GM18909 (cell line): ENCODE results near the gene HMG20A.

Source experiments
- ATAC-seq: cut with Tn5 transposase; IDR thresholded peaks from one replicate; pipeline ENCODE4 v1.9.1; 2021; ENCODE audit warnings: mild to moderate bottlenecking; ENCODE audit not compliant: unreplicated experiment, poor library complexity

HMG20A gene

DNA sequence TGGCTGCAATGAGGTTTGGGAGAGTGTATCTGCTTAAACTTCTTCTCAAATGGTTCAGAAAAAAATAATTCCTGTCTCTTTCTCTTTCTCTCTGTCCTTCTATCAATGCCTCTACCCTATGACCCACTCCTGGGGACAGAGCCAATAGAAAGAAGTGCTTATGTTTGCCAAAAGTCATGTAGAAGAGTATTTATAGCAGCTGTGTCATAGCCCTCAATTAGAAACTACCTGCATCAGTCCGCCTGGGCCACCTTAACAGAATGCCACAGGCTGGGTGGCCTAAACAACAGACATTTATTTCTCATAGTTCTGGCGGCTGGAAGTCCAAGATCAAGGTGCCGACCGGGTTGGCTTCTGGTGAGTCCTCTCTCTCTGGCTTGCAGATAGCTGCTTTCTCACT, 92.5 kb downstream of the HMG20A start:
- no peak for ATAC-seq

DNA sequence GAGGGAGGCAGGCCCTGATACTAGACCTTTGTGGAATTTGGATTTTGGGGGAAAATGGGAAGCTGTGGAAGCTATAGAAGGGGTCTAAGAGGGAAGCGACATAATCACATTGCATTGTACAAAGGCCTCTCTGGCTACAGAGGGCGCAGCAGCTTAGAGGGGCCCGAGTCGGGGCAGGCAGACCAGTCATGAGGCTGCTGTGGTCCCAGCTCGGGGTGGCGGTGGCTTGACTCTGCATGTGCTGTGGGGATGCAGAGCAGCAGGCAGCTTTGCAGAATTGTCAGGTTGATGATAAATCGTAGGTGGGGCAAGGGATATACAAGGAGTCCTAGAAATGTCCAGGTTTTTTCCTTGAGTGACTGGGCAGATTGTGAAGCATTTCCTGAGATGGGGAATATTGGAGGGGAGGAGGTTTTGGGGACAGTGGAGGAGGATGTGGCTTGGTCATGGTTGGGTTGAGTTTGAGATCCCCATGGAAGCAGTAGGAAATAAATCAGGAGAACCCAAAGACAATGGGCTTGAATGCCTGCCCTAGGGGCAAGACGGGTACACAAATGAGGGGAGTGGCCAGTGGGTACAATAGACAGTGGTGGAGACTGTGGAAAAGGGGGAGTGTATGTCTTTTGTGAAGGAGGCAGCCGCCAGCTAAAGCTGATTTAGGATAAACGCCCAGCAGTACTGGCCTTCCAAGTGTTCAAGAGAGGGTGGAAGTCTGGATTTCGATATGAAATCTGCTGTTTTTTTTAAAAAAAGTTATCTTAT, 94.1 kb downstream of the HMG20A start:
- no peak for ATAC-seq

DNA sequence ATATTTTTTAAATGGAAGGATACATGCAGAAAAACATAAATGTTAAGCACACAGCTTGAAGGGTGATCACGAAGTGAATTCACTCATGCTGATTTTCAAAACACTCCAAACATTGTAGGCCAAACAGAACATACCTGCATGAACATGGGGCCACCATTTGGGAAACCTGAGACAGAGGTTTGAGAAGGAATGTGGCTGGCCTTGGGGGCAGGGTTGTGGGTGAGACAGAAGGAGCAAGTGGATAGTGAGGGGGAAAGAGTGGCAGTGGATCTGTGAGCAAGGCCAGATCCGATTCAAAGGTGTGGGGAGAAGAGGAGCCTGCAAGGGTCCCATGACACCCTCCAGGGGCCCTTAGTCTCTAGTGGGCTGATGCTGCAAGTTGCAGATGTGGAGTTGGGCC, 94.9 kb downstream of the HMG20A start:
- ATAC-seq: no peak

DNA sequence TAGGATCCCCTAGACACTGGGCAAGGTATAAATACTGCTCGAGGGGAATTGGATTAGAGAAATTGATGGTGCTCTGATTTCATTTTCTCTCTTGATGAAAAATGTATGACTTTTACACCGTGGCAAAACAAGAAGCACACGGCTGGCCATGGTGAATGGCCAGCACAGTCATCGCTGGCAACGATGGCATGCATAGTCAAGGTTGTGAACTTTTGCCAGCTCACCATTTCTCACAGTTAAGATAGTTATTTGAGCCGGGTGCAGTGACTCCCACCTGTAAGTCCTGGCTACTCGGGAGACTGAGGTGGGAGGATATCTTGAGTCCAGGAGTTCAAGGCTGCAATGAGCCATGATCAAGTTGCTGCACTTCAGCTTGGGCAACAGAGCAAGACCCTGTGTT, 95.4 kb downstream of the HMG20A start:
- ATAC-seq: no peak

DNA sequence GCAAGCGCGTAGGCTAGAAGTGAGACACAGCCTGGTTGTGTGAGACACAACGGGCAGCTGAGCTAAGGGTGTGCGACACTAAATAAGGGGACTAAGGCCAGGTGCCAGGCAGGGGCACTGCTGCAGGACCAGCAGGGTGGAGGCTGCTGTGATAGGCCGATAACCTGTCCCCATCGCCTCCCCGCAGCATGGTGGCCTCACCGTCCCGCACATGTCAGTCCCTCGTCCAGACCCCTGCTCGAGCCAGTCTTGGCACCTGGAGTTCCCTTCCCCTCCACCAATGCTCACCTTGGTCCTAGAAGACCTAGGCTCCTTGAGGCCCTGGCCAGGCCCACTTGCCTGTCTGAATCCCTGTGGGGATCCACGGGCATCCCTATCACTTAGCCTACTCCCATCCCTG, 96.1 kb downstream of the HMG20A start:
- no peak for ATAC-seq

DNA sequence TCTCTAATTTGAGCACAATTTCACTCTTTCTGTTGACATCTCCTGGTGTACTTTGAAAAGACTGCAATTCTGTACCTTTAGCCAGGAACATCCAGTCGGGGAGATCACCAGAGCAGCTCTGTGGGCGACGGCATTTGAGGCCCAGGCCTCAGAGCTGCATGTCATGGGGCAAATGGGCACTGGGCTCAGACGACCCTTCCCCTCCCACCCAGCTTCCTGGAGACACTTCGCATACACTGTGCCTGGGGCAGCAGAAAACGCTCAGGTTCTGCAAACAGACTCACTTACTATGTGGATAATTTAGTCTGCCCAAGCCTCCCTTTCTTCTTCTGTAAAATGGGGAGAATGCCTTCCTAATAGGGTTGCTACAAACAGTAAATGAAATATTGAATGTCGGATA, 96.9 kb downstream of the HMG20A start:
- no peak for ATAC-seq

DNA sequence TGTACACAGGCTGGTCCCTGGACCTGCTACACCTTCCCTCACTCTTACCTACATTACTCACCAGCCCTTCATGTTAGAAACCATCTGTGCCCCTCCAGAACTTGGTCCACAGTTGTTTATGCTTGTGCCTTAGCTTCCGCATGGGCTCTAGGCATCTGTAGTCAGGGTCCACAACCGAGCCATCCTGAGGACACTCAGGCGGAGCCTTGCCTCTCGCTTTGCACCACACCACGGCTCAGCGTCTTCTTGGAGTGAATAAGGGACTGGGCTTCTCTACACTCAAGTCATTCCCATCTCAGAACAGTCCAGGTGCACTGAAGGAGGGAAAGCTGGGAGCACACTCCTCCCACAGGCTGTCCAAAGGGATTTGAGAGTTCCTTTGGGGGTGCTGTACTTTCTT, 97.8 kb downstream of the HMG20A start:
- ATAC-seq: no peak

DNA sequence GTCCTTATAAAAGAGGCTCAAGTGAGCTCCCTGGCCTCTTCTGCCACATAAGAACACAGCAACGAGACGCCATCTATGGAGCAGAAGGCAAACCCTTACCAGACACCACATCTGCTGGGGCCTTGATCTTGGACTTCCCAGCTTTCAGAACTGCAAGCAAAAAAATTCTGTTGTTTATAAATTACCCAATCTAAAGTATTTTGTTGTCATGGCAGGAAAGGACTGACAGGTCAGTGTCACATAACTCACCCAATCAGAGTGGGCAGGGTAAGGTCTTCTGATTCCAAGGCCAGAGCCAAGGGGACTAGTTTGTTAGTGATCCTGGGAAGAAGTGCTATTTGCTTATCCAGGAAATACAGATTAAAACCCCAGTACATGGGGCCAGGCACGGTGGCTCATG, 98.9 kb downstream of the HMG20A start:
- ATAC-seq: no peak

DNA sequence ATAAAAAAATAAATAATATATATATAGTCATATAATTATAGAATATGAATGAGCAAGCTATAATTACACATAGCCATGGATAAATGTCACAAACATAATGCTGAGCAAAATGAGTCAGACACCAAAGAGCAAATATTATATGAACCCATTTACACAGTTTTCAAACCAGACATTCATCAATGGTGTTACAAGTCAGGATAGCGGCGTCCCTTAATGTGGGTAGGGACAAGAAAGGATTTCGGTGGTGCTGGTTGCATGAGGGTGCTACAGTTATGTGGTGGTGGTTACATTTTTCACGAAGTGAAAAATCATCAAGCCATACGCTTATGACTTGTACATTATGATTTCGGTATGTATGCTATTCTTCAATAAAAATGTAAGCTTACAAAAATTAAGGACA, 100.5 kb downstream of the HMG20A start:
- ATAC-seq: no peak

DNA sequence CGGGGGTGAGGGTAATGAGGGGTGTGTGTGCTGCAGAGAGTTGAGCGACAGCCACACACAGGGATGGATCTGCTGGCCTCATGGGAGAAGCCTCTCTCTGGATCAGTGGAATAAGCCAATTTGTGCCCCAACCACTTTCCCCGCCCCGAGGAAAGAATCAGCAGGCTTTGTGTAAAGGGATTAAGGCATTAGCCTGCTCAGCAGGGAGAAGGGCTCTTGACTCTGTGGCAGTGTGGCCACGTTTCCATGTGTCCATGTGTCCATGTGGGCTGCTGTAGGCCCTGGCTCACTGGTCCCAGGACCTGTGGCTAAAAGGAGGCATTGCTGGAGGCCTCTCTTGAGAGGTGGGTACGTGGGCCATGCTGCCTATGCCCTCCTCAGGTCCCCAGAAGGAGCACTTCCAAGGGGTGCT, 104.7 kb downstream of the HMG20A start:
- ATAC-seq: no peak

DNA sequence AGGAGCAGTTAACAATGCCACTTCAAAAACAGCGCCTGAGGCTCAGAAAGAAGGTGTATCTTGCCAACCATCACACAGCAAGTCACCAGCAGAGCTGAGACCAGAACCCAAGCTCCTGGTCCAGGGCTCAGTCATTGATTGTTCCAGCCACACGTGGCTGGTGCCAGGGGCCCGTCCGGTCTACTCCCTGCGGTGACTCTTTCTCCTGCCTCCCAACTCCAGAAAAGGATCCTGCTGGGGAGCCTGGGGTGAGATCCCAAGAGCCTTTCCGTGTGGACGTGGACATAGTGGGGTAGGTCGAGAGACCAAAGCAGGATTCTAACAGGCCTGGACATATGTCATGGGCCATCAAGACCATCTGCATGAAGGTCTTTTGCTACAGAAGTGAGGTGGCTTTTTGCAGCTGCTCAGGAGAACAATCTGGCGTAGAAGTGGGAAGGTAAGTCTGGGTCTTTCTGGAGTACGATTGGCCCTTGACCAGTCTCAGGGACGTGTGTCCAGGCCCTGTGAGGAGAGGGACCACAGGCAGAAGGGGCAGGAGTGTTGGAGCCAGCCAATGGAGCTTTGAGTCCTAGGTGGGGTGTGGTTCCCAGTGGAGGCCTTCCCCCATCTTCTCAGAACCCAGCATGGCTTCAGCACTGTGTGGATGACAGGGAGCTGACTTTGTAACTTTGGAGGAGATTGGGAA, 105.4 kb downstream of the HMG20A start:
- no peak for ATAC-seq

DNA sequence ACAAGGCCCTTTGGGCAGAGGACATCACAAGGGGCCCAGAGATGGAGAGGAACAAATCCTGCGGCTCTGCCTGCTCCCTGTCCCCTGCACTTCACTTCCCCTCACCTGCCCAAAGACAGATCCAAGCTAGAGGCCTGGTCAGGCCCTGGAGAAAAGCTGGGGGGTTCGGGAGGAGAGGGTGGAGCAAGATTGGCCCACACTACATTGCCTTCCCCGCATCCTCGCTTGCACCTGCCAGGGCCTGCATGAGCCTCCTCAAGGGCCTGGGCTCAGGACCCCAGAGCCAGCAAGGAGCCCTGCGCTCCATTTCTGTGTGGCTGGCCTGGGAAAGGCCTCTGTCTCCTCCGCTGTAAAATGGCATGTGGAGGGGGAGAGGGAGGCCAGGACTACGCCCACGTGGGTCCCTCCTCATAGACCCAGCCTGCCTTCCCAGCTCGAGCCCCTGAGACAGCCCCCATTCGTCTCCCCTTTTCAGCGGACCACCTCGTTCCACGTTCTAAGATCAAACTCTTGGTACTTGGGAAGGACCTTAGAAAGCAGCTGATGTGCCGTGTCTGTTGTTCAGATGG, 106.0 kb downstream of the HMG20A start:
- ATAC-seq: no peak

DNA sequence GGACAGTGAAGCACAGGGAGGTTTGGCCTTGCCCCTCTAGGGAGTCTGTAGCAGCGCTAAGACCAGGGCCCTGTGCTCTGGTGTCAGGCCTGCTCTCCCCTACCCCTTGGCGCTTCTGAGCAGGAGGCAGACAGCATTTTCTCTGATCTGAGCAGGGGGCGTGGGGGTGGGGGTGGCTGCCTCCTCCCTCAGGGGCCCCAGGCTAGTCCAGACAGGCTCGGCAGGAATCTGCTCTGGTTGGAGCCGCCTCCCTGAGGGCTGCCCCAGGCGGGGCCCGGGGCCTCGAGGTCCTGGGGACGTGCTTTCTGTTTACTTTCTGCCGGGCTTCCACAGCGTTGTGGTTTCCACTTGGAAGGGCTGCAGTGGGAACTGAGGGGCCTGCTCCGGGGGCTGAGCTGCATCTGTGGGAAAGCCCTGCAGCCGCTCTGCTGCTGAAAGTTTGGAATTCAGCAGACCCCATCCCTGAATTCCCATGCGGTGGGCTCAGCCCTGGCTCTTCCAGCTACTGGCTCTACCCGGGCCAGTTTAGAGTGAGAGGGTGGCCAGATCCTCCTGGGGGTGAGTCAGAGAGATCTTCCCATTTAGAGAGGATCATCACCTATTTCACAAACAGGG, 106.6 kb downstream of the HMG20A start:
- ATAC-seq: no peak

DNA sequence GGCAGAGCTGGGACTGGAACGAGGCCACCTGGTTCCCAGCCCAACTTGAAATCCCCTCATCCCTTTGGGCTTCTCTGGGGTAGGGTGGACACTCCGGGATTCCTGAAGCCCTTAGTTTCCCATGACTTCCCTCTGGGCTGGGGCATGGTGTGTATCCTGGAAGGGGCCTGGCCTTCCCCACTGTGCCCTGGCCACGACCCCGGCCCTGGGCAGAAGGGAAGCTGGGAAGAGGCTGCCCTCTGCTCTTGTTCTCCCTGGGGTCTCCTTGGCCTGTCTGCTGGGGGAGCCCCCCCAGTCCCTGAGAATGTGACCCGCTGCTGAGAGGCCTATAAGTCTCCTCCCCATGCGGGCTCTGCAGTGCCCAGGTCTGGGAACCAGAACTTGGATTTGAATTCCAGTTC, 107.1 kb downstream of the HMG20A start:
- ATAC-seq: no peak

DNA sequence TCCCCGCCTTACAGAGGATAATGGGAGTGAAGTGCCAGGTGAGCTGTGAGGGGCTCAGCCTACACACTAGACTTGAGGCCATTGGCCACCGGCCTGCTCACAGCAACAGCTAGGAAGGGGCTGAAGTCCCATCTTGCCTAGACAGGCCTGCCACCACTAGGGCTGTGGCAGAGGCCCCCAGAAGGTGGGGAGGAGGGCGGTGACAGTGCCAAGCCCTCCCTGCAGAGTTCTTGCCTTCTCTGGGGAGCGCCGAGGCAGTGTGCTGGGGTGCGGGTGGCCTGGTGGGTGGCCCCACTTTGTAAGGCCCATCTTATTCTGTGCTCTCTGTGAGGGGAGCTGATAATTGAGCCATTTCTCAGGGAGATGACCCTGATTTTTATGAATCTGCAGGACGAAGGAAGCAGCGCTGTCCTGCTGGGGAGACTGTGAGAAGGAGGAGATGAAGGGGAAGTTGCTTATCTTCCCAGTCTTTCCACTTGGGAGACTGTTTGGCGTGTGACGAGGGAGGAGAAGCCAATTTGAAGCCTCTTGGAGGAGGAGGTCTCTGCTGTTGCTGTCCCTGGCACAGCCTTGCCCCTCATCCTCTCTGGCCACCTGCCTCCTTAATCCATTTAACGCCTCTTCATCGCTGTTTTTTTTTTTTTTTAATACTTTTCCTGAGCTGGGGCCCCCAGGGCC, 107.7 kb downstream of the HMG20A start:
- no peak for ATAC-seq

DNA sequence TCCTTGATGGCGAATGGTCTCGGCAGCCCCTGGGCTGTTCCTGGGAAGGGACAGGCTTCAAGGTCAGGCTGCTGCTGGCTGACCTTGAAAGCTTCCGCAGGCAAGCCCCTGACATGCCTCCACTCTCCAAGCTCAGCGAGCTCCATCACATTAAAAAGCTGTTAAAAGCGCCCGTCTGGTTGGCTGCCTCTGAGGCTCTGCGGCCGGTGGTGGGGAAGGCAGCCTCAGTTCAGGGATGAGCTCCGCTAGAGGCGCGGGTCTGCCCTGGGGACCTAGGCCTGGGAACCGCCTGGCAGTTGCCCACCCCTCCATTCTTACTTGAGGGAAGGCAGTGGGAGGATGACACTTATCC, 108.3 kb downstream of the HMG20A start:
- no peak for ATAC-seq

DNA sequence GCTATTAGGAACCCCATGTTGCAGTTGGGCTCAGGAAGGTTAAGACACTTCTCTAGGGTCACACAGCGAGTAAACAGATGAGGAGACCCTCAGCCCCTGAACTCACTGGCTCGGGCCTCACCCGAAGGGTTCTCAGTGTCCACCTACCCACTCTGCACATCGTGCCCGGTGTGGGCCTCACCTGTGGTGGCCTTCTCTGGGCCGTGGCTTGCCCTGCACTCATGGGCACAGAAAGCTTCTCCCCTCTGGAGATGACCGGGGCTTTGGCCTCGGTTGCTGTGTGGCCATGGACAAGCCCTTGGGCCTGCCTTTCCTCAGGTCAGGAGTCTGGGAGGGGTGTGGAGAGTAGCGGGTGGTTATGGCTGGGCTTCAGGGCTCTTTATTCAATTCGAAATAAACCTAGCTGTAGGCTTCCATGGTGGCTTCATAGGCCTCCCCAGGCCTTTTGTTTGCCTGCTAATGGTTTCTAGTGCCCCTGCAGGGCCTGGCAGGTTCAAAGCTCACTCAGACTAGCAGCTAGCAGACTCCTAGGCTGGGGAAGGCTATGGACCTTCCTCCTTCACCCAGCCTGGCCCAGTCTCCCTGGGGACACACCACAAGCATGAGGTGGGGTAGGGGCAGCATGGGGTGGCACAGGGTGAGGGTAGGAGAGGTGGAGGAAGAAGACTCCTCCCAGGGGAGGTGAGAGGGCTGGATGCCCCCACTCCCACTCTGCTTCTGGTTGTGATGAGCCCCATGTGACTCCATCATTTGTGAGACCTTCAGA, 108.9 kb downstream of the HMG20A start:
- no peak for ATAC-seq

DNA sequence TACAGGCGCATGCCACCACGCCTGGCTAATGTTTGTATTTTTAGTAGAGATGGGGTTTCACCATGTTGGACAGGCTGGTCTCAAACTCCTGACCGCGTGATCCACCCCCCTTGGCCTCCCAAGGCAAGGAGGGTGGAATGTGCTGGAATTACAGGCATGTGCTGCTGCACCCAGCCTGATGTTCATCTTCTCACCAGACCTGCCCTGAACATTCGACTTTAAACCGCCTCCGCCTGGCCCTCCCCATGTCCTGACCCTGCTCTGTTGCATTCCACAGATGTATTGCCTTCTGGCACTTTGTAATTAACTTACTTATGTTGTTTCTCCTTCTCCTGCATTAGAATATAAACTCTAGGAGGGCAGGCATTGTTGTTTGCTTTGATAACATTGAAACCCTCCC, 109.9 kb downstream of the HMG20A start:
- ATAC-seq: no peak

DNA sequence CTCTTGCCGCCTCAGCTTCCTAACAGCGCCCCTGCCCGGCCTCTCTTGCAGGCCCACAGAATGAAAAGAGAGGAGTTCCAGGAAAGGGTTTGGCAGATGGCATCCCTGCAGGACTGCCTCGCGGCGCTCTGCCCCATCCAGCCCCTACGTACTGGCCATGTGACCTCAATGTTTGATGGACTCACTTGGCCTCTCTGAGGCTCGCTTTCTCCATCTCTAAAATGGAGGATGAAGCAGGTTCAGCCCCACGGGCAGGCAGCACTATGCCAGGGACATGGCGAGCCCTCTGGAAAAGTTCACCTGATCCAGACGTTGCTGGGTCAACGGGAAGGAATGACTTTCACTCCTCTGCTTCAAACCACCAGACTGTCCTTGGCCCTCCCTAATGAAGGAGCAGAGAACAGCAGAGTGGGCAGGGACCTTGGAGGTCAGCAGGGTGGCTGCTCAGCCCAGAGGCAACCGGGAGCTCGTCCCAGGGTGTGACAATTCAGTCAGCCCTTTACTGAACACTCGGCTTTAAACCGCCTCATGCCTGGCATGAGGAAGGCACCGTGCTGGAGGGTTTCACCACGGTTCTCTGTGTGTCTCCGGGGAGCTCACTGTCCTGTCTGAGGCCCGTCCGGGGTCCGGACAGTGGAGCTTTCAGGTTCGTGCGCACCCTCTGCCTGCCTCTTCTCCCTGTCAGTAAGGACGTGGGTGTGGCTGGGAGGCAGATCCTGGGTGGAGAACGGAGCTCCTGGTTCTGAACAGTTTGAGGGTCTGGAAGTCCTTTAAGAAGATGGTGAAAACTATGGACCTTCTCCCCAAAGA, 110.7 kb downstream of the HMG20A start:
- no peak for ATAC-seq
